ENCODE measurements around the gene TMED7. TPM values are rescaled to one million over a fixed set of nuclear protein-coding genes. Genes with fewer than 3 reads are reported as not detected.
A peak's percentile ranks its signal among the peaks of the same experiment; 100 is the strongest.

Gene TMED7
- total RNA-seq, 2 donors from 2014 or later = 40.5 to 51.4 TPM

- H3K4me3 ChIP-seq = peak overlapping the region; percentile 79 to 87
- intact Hi-C loops (cut with DNase I) = no loop called here
- ATAC-seq (no peak), DNase-seq (no peak)
- H3K4me1 ChIP-seq = peaks cover 35% of the 10 kb centered on the region
- H3K27me3 ChIP-seq = no peaks in the 10 kb centered on the region
- whole genome bisulfite sequencing, 2 donors = 11 to 18% methylated on average over 3 of the region's 3 CpGs
- no peaks in the 10 kb centered on the region for H3K9me3 ChIP-seq
- peak overlapping the region; percentile 92 to 97 (median 95) for H3K27ac ChIP-seq
- TF ChIP-seq CTCF (IDR thresholded peaks at IDR 0.05) (no peak), POLR2A (IDR thresholded peaks at IDR 0.05) (no peak)
- peaks cover 0 to 3% of the 10 kb centered on the region in 2 donors for H3K36me3 ChIP-seq (replicated peaks in 1 of 2; ENCODE audit: insufficient read depth in 1 of 2, low read depth in 2 of 2)
Measured at GRCh38 chr5:115624994-115625393, 842 bp downstream of the TMED7 start.

DNA sequence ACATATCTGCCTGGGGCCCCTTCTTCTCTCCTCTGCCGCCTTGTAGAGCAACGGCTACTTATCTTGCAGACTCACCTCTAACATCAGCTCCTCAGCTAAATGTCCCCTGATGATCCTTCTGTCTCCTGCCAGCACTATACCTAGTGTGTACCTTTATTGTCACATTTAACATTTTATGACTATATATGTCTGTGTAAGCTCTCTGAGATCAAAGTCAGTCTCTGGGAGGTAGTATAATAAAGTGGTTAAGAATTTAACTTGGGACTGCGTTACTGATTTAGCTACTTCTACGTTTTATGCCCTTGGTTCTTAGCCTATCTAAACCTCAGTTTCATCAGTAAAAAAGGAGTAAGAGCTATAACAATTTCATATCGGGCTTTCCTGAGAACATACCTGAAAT lies 2.2 kb downstream of the TMED7 start:
- Histone ChIP-seq H3K27ac (no peak overlapping the region), H3K4me3 (peak overlapping the region in 1 of 2 donors; percentile 8), H3K36me3 (replicated peaks in 1 of 2; ENCODE audit: insufficient read depth in 1 of 2, low read depth in 2 of 2) (peaks cover 0 to 8% of the 10 kb centered on the region in 2 donors), H3K4me1 (peaks cover 35% of the 10 kb centered on the region), H3K9me3 (no peaks in the 10 kb centered on the region), H3K27me3 (no peaks in the 10 kb centered on the region)
- intact Hi-C loops (cut with DNase I) = no loop called here
- TF ChIP-seq POLR2A (IDR thresholded peaks at IDR 0.05) (no peak), CTCF (IDR thresholded peaks at IDR 0.05) (no peak)
- WGBS, 2 donors = 18 to 20% methylated on average over 5 of the region's 5 CpGs
- ATAC-seq = no peak
- DNase-seq = no peak

GRCh38 chr5:115621365-115621900 lies 4.4 kb downstream of the TMED7 start:
- DNase-seq = no peak
- Histone ChIP-seq H3K36me3 (replicated peaks in 1 of 2; ENCODE audit: insufficient read depth in 1 of 2, low read depth in 2 of 2) (peaks cover 0 to 12% of the 10 kb centered on the region in 2 donors), H3K27ac (no peak overlapping the region), H3K9me3 (no peaks in the 10 kb centered on the region), H3K27me3 (no peaks in the 10 kb centered on the region), H3K4me3 (no peak overlapping the region), H3K4me1 (peaks cover 39% of the 10 kb centered on the region)
- TF ChIP-seq CTCF (IDR thresholded peaks at IDR 0.05) = no peak
- TF ChIP-seq POLR2A (IDR thresholded peaks at IDR 0.05) = no peak
- WGBS, 2 donors = 33 to 38% methylated on average over 4 of the region's 4 CpGs
- intact Hi-C loops (cut with DNase I) = no loop called here
- ATAC-seq = no peak

DNA sequence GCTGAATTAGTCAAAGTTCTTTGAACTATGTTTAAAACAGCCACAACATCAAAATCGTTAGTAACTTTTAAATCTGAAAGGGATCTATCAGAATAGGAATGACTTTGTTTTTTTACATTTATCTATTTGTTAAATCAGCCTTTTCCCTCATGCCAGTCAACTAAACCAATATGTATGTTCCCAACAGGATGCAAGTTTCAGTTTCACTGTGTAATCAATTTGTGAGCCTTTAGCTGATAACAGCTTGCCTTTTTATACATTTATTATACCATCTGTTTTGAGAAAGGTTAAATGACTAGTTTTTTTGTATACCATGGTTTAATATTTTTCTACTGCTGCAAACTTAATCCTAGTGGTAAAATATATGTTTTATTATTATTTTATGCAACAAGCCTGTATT lies 8.9 kb downstream of the TMED7 start:
- Histone ChIP-seq H3K27ac (peak overlapping the region in 1 of 4 donors; percentile 11), H3K4me1 (peaks cover 10% of the 10 kb centered on the region), H3K4me3 (no peak overlapping the region), H3K36me3 (replicated peaks in 1 of 2; ENCODE audit: insufficient read depth in 1 of 2, low read depth in 2 of 2) (peaks cover 6 to 26% of the 10 kb centered on the region in 2 donors), H3K9me3 (no peaks in the 10 kb centered on the region), H3K27me3 (no peaks in the 10 kb centered on the region)
- DNase-seq (no peak), ATAC-seq (no peak)
- intact Hi-C loops (cut with DNase I) = no loop called here
- WGBS, 2 donors = 15 to 56% methylated on average over 1 of the region's 1 CpG
- TF ChIP-seq POLR2A (IDR thresholded peaks at IDR 0.05) (no peak), CTCF (IDR thresholded peaks at IDR 0.05) (no peak)

- peaks cover 6% of the 10 kb centered on the region for H3K4me1 ChIP-seq
- H3K9me3 ChIP-seq = no peaks in the 10 kb centered on the region
- H3K27ac ChIP-seq = no peak overlapping the region
- no peak for DNase-seq
- no peak for ATAC-seq
- H3K36me3 ChIP-seq (replicated peaks in 1 of 2; ENCODE audit: insufficient read depth in 1 of 2, low read depth in 2 of 2) = peaks cover 6 to 26% of the 10 kb centered on the region in 2 donors
- intact Hi-C loops (cut with DNase I) = no loop called here
- no peaks in the 10 kb centered on the region for H3K27me3 ChIP-seq
- no peak overlapping the region for H3K4me3 ChIP-seq
- no peak for TF ChIP-seq CTCF (IDR thresholded peaks at IDR 0.05)
- no peak for TF ChIP-seq POLR2A (IDR thresholded peaks at IDR 0.05)
Measured at GRCh38 chr5:115616472-115616871, 9.4 kb downstream of the TMED7 start.
